Activated T-cell treated with anti-CD3 and anti-CD28 coated beads for 1 hour (primary cell): ENCODE results near the gene GABBR1.
"Not testable (repeated sequence)": the region's sequence is repeated elsewhere in the genome, so short reads cannot be mapped to it uniquely, and the experiment has no call there.

ENCODE experiments used
- DNase-seq: peaks from one replicate; pipeline ENCODE4 v3.0.0-alpha.2; 2020; ENCODE audit warnings: low read depth

The GABBR1 gene

GRCh38 chr6:29632789-29633533 lies at the start of gene GABBR1:
GABBR1 (minus strand) TSS chr6:29633183; CDS start chr6:29632385, 798 bp downstream.
- peak; percentile 56 for DNase-seq

GRCh38 chr6:29681811-29682210 lies 48.8 kb upstream of the GABBR1 start:
- no peak for DNase-seq

DNA sequence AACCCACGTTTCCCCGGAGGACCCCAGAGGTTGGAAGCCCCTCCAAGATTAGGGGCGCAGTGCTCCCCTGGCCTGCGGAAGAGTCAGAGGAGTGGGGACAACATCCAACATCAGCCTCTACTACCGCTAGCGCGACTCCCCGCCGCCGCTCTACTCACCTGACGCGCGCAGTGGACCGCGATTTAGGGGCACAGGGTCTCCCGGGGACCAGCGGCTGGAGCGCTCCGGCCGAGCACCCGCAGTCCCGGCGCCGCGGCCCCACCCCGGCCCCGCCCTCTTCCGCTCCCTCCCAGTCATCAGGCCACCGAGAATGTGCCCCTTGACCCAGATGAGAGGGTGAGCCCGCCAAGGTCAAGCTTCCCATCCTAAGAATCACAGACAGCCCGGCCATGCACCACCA lies 47.9 kb upstream of the GABBR1 start, which contains the start of gene ZFP57:
ZFP57 (minus strand) TSS at position 249 of the 400 bp plus-strand sequence. CDS start 4,149 bp downstream, outside the sequence.
- DNase-seq = no peak

GRCh38 chr6:29680416-29680815 lies 47.4 kb upstream of the GABBR1 start:
- no peak for DNase-seq

- DNase-seq = no peak
Measured at GRCh38 chr6:29679962-29680361, 47.0 kb upstream of the GABBR1 start.

- DNase-seq = no peak
Measured at GRCh38 chr6:29678114-29678513, 45.1 kb upstream of the GABBR1 start.

- DNase-seq = no peak
Measured at GRCh38 chr6:29676981-29677601, 44.1 kb upstream of the GABBR1 start.

- no peak for DNase-seq
Measured at GRCh38 chr6:29675561-29675960, 42.6 kb upstream of the GABBR1 start.

- DNase-seq = no peak
Measured at GRCh38 chr6:29674008-29674407, 41.0 kb upstream of the GABBR1 start.

GRCh38 chr6:29673161-29673560 lies 40.2 kb upstream of the GABBR1 start:
- no peak for DNase-seq

DNA sequence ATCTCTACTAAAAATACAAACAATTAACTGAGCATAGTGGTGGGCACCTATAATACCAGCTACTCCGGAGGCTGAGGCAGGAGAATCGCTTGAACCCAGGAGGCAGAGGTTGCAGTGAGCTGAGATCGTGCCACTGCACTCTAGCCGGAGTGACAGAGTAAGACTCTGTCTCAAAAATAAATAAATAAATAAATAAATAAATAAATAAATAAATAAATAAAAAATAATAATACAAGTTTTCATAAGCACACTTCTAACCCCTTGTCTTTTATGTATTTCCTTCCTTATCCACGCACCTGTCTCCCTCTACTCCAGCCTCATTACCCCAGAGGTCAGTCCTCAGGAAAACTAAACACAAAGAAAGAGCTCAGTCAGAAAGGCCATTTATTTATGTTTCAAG lies 39.1 kb upstream of the GABBR1 start:
- DNase-seq = not testable (repeated sequence)

DNA sequence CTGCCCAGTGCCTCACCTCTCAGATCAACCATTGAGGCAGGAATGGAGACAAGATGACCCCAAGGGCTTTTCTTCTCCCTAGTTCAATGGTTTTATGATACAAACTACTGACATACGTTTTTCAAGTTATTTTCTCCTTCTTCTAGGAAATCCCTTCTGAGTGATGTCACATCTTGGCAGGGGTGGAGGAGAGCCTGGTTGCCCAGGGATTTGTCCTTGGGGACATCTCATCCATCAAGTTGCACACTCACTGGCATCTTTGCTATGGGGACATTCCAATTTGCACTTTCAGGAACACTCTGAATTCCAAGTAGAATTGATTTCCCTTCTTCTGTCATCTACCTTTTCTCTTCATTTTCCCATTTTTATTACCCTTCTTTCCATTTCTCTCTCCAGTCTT lies 38.0 kb upstream of the GABBR1 start:
- no peak for DNase-seq

- no peak for DNase-seq
Measured at GRCh38 chr6:29667158-29667557, 34.2 kb upstream of the GABBR1 start.

- DNase-seq = no peak
Measured at GRCh38 chr6:29666826-29667130, 33.8 kb upstream of the GABBR1 start.

DNA sequence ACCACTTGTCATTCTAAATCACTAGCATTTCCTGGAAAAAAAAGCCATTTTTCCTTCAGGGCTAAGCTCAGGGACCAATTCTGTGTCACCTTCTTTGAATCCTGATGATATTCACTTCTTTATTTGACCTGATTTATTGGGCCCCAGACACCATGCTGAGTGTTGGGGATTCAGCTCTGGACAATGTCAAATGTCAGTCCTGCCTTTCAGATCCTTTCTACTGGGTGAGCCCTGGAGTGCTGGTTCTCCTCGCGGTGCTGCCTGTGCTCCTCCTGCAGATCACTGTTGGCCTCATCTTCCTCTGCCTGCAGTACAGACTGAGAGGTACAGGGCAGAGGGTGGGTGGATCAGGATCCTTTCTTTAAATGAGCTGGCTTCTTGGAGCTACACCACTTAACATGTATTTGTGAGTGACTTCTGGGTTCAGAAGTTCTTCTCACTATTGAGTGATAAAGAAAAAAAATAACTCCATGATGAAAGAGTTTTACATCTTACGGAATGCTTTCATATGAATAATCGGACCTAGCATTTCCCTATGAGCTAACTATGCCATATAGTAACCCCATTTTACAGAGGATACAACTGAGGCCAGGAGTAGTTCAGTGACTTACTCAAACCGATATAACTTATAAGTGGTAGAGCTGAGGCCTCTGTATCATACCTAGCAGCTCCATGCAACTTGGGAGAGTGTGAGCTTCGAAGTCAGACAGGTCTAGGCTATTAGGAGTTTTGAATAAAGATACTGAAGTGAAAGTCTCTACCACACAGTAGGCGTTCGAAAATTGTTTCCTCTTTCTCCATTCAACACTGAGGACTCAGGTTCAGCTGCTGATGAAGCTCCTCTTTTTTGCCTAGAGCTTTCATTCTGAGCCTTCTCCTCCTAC lies 33.2 kb upstream of the GABBR1 start:
- DNase-seq = no peak

DNA sequence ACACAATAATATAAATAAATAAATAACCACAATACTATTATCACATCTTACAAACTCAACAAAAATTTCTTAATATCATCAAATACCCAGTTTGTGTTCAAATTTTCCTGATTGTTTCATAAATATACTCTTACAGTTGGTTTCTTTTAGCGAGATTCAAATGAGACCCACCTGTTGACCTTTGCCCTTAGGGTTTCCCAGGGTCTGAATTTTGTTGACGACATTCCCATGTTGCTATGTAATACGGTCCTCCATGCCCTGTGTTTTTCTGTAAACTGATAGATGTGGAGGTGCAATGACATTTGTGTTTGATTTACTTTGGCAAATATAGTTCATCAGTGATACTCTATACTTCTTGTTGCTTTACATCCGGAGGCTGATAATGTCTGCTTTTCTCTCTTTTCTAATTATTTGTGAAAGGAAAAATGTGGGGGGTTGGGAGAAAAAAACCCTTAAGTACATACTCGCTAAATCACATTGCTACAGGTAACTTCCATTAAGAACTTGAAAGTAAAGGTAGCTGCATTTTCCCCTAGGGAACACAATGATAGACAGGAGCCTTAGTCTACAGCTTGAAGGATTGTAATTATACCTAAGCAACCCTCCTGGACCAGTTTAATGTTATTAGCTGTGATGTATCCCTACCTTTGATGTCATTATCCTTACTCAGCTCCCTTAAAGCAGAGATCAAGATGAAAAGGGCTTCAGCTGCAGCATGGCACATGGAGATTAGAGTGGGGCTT lies 30.5 kb upstream of the GABBR1 start:
- no peak for DNase-seq

DNA sequence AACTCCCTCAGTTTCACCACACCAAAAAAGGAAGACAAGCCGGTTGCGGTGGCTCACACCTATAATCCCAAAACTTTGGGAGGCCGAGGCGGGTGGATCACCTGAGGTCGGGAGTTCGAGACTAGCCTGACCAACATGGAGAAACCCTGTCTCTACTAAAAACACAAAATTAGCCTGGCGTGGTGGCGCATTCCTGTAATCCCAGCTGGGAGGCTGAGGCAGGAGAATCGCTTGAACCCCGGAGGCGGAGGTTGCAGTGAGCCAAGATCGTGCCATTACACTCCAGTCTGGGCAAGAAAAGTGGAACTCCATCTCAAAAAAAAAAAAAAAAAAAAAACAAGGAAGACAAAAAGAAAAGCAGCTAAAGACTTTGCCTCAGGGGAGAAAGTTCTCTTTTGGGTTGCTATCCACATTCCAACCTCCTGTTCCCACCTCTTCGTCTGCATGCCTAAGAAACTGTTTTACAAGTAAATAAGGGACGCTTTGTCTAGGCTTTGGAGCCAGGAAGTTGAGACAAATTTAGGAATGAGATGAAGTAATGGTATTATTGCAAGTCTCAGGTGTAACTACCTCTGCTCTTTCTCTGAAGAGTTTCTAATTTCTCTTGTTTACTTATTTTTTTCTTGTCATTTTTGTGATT lies 28.6 kb upstream of the GABBR1 start:
- not testable (repeated sequence) for DNase-seq

DNA sequence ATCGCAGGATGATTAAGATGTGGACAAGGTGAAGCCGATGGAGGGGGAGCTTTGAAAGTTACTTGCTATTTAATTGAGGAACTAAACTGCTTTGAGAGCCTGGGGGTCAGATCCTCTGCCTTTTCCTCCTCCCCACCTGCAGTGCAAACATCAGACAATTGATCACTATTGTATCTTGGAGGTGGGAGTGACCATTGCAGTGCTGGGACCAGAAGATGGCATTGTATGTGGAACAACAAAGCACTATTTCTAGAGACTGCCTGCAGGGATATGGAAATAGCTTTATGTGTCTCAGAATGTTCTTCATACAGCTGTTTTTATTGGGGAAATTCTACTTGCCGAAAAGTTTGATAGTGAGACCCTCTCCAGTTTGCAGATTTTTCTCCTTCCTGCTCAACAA lies 28.1 kb upstream of the GABBR1 start:
- no peak for DNase-seq

GRCh38 chr6:29656798-29657197 lies 23.8 kb upstream of the GABBR1 start, which contains the start of gene MOG:
MOG (plus strand) TSS chr6:29657092; CDS start chr6:29657210, 118 bp downstream.
- no peak for DNase-seq

DNA sequence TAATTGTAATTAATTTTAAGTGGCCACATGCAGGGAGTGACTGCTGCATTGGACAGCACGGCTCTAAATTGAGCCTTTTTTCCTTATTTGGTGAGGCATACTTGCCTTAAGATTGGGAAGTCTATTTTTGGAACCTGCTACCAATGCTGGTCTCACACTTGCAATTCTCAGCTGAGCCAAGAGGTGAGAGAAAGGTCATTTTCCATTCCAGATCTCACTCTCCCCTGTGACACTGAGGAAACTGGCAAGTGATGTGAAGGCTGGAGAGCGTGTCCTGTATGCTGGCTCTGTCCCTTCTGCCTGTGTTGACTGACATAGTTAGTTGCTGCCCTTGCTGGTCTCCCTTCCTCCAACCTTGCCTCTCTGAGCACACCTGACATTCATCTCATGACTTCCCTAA lies 23.2 kb upstream of the GABBR1 start:
- DNase-seq = no peak

DNA sequence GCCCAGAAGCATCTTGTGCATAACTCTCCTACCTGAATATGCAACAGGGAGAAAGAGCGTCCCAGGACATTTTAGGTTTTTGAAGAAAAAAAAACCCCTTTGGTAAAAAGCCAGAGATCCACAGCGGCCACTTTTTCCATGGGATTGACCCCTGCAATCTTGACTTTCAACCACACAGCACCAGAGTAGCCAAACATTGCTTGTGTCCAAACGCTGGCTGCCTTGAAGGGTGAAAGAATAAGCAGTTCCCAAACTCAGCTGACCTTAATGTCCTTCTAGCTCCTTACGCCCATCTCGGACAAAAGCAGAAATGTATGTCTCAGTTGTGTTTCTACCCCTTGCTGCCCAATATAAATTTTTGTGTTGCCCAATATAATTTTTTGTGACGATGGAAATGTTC lies 22.7 kb upstream of the GABBR1 start:
- DNase-seq = no peak
